Kasumi-1 (cell line): ENCODE data around the gene TEX52.

Experiments
- DNase-seq, 2 experiments: peaks; one replicate each; lab custom pipeline; 2025; lab: John Stamatoyannopoulos, UW

TEX52 gene

GRCh38 chr12:2832550-2833127, 24.2 kb downstream of the TEX52 start:
- no peak for DNase-seq

GRCh38 chr12:2829275-2829674, 27.6 kb downstream of the TEX52 start:
- no peak for DNase-seq

DNA sequence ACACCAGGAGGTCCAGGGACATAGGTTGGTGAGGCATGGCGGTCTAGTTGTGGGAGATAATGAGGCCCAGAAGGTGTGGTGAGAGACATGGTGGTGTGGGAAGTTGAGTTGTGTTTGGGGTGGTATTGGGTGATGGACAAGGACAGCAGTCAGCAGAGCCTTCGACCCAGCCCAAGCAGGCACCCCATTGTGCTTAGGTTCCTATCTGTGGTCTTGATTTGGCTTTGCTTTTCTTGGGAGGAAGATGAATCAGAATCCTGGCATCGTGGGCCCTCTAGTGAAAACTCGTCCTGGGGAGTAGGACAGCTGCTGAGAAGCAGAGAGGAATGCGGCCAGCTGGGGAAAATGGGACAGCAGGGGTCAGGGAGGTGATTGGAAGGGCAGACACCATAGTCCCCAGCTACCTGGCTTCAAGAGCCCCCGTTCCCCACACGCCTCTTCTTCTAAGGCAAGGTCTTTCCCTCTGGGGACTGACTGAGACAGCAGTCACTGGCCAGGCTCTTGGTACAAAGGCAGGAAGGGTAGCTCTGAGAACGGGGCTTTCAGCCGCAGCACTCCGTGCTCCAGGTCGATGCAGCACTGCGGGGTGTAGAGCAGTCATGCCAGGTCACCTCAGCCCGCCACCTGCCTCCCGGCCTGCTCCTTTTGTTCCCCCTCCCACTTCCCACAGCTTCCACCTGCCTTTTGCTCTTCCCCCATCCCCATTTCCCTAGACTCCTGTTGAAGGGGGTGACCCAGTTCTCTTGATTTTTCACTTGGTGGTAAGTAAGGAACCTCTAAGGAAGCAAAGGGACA, 29.9 kb downstream of the TEX52 start:
- DNase-seq, result no peak

DNA sequence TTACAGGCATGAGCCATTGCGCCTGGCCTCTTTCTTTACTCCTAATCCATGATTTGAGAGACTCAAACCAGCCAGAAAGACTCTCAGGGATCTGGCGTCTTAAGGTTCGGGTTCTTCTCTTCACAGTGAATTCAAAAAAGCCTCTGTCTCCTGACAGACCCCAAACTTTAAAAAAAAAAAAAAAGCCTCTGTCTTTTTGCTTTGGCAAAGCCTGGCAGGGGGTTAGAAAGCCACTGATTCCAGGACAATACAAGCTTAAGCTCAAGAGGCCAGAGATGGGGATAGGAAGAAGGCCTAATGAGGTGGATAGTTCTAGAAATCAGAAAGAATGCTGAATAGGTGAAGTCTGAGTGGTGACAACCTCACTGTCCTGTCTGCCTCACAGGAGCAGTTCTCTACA, 30.8 kb downstream of the TEX52 start:
- no peak for DNase-seq

GRCh38 chr12:2825132-2825531, 31.7 kb downstream of the TEX52 start:
- DNase-seq, result no peak

DNA sequence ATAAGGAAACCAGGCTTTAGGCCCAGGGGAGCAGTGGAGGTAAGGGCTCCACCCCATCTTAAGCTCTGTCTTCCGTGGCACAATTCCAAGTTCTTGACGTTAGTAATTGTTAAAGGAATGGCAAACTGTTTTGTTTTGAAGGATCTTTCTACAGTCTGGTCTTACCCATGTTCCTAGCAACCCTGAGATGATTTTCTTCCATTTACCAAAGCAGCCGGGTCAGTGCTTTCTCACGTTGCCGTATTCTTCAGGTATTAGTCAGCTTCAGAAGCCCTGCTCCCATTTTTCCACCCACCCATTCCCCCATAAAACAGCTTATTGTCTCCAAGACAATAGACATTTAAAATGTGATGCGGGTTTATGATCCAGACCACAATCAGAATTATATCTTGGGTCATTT, 32.3 kb downstream of the TEX52 start:
- DNase-seq, result no peak

GRCh38 chr12:2823483-2823882, 33.4 kb downstream of the TEX52 start:
- no peak for DNase-seq

- DNase-seq, result no peak
Measured at GRCh38 chr12:2820432-2820831, 36.4 kb downstream of the TEX52 start.

DNA sequence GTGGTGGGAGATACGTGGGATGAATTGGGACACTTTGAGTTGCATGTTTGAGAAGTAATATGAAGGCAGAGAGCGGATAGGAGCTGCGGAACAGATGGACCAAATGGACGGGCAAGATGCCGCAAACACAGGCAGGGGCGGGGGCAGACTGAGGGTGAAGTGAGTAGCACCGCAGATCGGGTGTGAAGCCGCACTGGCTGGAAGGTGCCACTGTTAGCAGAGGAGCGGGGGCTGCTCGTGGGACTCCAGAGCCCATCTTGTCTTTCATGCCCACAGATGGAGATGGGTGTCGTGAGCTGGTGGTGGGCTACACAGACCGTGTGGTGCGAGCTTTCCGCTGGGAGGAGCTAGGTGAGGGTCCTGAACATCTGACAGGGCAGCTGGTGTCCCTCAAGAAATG, 37.0 kb downstream of the TEX52 start:
- no peak for DNase-seq

DNA sequence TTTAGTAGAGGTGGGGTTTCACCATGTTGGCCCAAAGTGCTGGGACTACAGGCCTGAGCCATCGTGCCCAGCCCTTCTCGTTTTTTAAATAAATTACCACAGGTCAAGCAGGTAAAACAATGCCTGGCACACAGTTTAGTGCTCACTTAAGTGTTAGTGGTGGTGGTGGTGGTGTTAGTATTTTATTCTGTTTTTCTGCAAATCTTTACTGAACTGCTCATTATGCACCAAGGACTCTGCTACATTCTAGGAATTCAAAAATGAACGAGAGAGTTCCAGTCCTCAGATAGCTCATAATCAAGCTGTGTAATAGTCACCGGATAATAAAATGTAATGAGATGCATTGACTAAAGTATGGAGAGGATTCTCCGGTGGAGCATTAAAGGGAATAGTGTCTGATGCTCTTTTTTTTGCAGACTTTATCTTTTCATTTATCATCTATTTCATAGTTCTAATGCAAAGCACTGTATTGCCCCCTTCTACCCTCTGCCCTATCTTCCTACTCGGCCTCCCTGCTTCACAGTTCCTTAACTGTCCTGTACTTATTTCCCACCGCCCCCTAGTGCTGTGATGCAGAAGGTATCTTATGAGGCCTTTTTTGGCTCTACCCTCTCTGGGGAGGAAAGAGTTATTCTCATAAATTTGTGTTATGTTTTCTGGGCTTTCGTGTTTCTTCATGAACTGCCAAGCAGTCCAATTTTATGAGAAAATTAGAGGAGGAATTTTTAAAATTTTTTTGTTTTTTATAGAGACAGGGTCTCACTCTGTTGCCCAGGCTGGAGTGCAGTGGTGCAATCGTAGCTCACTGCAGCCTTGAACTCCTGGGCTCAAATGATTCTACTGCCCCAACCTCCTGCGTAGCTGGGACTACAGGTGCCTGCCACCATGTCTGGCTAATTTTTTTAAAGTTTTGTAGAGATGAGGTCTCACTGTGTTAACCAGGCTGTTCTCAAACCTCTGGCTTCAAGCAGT, 43.3 kb downstream of the TEX52 start:
- peak; percentile 76 to 79 for DNase-seq

DNA sequence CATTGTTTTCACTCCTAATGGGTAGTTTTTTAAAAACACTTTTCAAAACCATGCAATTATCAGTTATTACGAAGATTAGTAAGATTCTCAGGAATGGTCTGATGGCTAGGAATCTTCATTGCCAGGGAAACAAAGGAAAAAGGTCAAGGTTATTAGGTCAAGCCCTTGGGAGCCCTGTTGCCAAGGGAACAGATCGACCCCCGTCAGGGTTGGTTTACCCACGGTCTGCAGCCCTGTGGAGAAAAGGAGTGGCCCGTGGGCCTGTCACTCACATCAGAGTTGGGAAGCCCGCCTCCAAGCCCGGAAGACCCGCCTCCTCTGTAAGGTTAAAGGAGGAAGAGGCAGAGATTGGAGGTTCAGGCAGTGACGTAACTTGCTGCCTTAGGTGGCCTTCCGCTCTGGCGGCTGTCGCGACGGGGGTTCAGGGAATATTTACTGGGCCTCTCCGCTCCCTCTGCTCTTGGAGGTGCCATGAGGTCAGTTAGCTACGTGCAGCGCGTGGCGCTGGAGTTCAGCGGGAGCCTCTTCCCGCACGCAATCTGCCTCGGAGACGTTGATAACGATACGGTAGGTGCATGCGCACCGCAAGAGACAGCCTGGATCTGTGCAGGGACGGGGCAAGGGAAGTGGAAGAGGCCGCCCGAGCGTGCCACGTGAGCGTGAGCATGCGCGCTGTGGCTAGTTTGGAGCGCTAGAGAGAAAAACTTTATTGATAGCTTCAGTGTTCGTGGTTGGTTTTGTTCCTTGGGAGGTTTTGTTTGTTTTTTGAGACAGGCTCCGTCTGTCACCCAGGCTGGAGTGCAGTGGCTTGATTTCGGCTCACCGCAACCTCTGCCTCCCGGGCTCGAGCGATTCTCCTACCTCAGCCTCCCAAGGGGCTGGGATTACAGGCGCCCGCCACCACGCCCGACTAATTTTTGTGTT, 44.3 kb downstream of the TEX52 start, which contains the start of gene ITFG2:
Gene ITFG2, plus strand, starts transcription at position 379 of the 924 bp plus-strand sequence. Its CDS starts 93 bp downstream, at position 472.
- peak; percentile 90 to 92 for DNase-seq

DNA sequence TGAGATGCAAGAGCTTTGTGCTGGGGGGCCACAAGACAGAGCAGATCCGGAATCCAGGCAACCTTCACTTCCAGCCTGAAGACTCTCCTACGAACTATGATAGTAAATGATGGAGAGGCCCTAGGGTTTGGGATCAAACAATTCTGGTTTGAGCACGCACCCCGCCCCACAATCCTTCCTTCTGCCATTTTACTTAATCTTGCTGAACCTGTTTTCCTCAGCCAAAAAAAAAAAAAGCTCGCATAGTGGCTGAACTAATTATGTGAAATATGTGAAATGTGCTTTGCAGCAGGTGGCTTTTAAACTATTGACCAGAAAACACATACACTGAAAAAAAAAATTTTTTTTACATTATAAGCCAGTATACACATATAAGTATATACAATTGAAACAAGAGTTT, 45.0 kb downstream of the TEX52 start:
- no peak for DNase-seq

- no peak for DNase-seq
Measured at GRCh38 chr12:2806700-2807099, 50.1 kb downstream of the TEX52 start.

DNA sequence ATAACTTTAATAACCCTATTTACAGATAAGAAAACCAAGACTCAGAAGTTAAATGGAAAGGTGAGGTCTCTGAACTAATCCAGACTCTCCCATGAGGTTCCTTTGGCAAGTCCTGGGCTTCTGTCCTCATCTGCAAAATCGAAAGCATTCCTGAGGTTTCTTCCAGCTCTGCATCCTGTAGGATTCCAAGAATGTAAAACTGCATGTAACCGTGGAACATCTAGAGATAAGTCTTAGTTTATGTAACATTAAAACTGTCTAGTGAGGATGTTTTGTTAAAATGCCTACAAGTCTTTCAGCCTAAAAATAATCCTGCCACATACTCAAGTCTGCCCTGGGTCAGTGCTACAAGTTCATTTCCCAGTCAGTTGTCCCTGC, 51.7 kb downstream of the TEX52 start:
- DNase-seq, result no peak

- no peak for DNase-seq
Measured at GRCh38 chr12:2804393-2805142, 52.3 kb downstream of the TEX52 start.

- no peak for DNase-seq
Measured at GRCh38 chr12:2803635-2804392, 53.0 kb downstream of the TEX52 start.

GRCh38 chr12:2801044-2801783, 55.6 kb downstream of the TEX52 start:
- no peak for DNase-seq

DNA sequence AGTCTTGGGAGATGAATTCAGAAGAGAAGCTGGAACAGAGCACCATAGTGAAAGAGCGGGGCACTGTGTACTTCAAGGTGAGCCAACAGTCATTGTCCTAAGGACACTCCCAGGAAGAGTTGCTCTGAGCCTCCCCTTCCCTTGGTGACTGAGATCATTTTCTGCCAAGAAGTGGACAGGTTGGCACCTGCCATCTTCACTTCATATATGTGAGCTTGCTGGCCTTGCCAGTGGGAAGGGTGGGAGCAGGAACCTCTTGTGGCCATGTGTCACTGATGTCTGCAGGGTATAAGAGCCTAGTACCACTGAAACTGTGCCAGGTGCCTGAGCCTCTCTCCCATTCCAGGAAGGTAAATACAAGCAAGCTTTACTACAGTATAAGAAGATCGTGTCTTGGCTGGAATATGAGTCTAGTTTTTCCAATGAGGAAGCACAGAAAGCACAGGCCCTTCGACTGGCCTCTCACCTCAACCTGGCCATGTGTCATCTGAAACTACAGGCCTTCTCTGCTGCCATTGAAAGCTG, 56.7 kb downstream of the TEX52 start:
- DNase-seq, result no peak
